COLO668 (cell line): ENCODE data around the gene ZBTB46.
A peak's percentile ranks its signal among the peaks of the same experiment; 100 is the strongest.

Experiments used
- DNase-seq: peaks from one replicate; lab custom pipeline; 2025; ENCODE audit not compliant: unreplicated experiment; lab: John Stamatoyannopoulos, UW

The ZBTB46 gene

GRCh38 chr20:63707558-63708300 is 123.3 kb downstream of the ZBTB46 start, which contains the start of the genes ARFRP1 and ZGPAT:
TSS of gene ARFRP1 (minus strand) at chr20:63707976. CDS start at chr20:63707091, 885 bp downstream.
TSS of gene ZGPAT (plus strand) at chr20:63708039. CDS start at chr20:63708581, 542 bp downstream.
- peak; percentile 95 for DNase-seq

GRCh38 chr20:63706852-63707557 is 124.1 kb downstream of the ZBTB46 start:
- peak; percentile 69 for DNase-seq

GRCh38 chr20:63706027-63706695 is 124.9 kb downstream of the ZBTB46 start:
- no peak for DNase-seq

- DNase-seq, result no peak
These were observed 125.6 kb downstream of the ZBTB46 start for GRCh38 chr20:63705232-63706026.

- no peak for DNase-seq
These were observed 126.3 kb downstream of the ZBTB46 start for GRCh38 chr20:63704749-63705117.

- DNase-seq, result no peak
These were observed 126.9 kb downstream of the ZBTB46 start for GRCh38 chr20:63703976-63704748.

GRCh38 chr20:63703471-63703975 is 127.5 kb downstream of the ZBTB46 start:
- DNase-seq, result no peak

GRCh38 chr20:63702751-63703470 is 128.2 kb downstream of the ZBTB46 start:
- no peak for DNase-seq

- DNase-seq, result no peak
These were observed 128.9 kb downstream of the ZBTB46 start for GRCh38 chr20:63702036-63702665.

- DNase-seq, result no peak
These were observed 129.6 kb downstream of the ZBTB46 start for GRCh38 chr20:63701329-63702035.

- no peak for DNase-seq
These were observed 130.1 kb downstream of the ZBTB46 start for GRCh38 chr20:63701051-63701328.

- DNase-seq, result no peak
These were observed 130.6 kb downstream of the ZBTB46 start for GRCh38 chr20:63700199-63701050.

- no peak for DNase-seq
These were observed 131.4 kb downstream of the ZBTB46 start for GRCh38 chr20:63699466-63700198.

- peak; percentile 77 for DNase-seq
These were observed 132.2 kb downstream of the ZBTB46 start for GRCh38 chr20:63698739-63699465.

- no peak for DNase-seq
These were observed 133.1 kb downstream of the ZBTB46 start for GRCh38 chr20:63697868-63698545.
